Measurements from ENCODE around the gene CNTN1. TPM values are rescaled to one million over a fixed set of nuclear protein-coding genes. Genes with fewer than 3 reads are reported as not detected.

The CNTN1 gene
- total RNA-seq, 4 donors from 2014 or later, result 18.0 to 32.1 (median 23.8) TPM

DNA sequence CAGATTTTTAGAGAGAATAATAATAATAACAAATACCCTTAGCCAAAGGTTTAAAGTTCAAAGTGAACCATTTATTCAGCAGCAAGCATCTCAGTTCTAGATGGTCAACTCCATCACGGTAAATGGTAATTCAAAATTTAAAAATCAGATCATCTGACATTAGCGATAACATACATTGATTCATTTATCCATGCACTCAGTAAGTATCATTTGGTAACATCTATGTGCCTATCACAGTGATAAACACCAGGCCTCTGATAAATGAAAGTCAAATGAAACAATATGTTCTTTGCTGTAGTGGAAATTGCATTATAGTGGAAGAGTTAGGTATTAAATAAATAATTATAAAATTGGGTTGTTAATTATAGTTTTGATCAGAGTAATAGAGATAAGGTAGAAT, 108.8 kb downstream of the CNTN1 start:
- 95 to 97% methylated on average over 2 of the region's 2 CpGs for WGBS, 2 donors
- no peak for DNase-seq (ENCODE audit: low spot score in 2 of 2)
- Histone ChIP-seq H3K27ac (no peak overlapping the region), H3K4me3 (no peak overlapping the region), H3K36me3 (no peaks in the 10 kb centered on the region), H3K27me3 (no peaks in the 10 kb centered on the region), H3K9me3 (no peaks in the 10 kb centered on the region), H3K4me1 (peaks cover 0 to 16% (median 0%) of the 10 kb centered on the region in 4 donors)
- TF ChIP-seq, protein P1, sequence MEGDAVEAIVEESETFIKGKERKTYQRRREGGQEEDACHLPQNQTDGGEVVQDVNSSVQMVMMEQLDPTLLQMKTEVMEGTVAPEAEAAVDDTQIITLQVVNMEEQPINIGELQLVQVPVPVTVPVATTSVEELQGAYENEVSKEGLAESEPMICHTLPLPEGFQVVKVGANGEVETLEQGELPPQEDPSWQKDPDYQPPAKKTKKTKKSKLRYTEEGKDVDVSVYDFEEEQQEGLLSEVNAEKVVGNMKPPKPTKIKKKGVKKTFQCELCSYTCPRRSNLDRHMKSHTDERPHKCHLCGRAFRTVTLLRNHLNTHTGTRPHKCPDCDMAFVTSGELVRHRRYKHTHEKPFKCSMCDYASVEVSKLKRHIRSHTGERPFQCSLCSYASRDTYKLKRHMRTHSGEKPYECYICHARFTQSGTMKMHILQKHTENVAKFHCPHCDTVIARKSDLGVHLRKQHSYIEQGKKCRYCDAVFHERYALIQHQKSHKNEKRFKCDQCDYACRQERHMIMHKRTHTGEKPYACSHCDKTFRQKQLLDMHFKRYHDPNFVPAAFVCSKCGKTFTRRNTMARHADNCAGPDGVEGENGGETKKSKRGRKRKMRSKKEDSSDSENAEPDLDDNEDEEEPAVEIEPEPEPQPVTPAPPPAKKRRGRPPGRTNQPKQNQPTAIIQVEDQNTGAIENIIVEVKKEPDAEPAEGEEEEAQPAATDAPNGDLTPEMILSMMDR (IDR thresholded peaks at IDR 0.05), result no peak
- TF ChIP-seq EP300 (IDR thresholded peaks at IDR 0.05), result no peak
- no peak for TF ChIP-seq POLR2A (IDR thresholded peaks at IDR 0.05)

DNA sequence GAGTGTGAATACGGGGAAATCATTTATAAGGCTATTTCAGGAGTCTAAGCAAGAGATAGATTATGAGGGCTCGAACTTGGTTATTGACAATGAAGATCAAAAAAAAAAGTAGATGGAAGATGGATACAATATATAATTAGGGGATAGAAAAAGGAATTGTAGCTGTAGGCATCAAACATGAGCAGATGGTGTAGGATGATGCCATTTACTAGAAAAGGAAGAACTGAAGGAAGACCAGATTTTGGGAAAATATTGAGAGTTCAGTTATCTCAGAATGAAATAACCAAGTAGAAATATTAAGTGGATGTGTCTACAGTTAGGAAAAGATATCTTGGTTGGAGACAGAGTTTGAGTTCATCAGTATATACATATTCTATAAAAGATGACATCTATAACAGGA, 109.6 kb downstream of the CNTN1 start:
- Histone ChIP-seq H3K27ac (no peak overlapping the region), H3K9me3 (no peaks in the 10 kb centered on the region), H3K27me3 (no peaks in the 10 kb centered on the region), H3K36me3 (no peaks in the 10 kb centered on the region), H3K4me3 (no peak overlapping the region), H3K4me1 (peaks cover 0 to 13% (median 0%) of the 10 kb centered on the region in 4 donors)
- TF ChIP-seq EP300 (IDR thresholded peaks at IDR 0.05) (no peak), POLR2A (IDR thresholded peaks at IDR 0.05) (no peak)
- TF ChIP-seq, protein P1 (IDR thresholded peaks at IDR 0.05), result no peak
- 93 to 95% methylated on average over 2 of the region's 2 CpGs for WGBS, 2 donors
- no peak for DNase-seq (ENCODE audit: low spot score in 2 of 2)

DNA sequence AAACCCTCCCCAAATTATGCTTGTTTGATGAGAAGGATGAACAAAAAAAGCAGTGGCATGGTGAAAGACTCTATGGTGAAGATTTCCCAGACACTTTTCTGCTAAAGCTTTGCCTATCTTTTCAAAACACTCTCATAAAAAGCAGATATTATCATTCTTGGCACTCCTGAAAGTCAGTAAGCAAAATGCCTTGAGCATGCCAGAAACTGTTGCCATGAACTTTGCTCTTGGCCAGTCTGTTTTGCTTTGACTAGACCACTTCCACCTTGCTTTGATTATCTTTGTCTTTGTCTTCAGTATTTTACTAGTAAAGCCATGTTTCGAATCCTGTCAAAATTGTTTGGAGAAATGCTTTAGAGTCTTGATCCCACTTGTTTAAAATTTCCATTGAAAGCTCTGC, 110.4 kb downstream of the CNTN1 start:
- no peaks in the 10 kb centered on the region for H3K36me3 ChIP-seq
- no peak overlapping the region for H3K27ac ChIP-seq
- H3K4me1 ChIP-seq, result peaks cover 0 to 13% (median 0%) of the 10 kb centered on the region in 4 donors
- no peaks in the 10 kb centered on the region for H3K27me3 ChIP-seq
- no peak for DNase-seq (ENCODE audit: low spot score in 2 of 2)
- WGBS, 2 donors, result 53 to 55% methylated on average over 1 of the region's 1 CpG
- H3K4me3 ChIP-seq, result no peak overlapping the region
- H3K9me3 ChIP-seq, result no peaks in the 10 kb centered on the region
- TF ChIP-seq POLR2A (IDR thresholded peaks at IDR 0.05), result no peak
- TF ChIP-seq EP300 (IDR thresholded peaks at IDR 0.05), result no peak
- TF ChIP-seq, protein P1 (IDR thresholded peaks at IDR 0.05), result no peak

GRCh38 chr12:40819436-40820108, 127.3 kb downstream of the CNTN1 start:
- Histone ChIP-seq H3K4me1 (peaks cover 0 to 4% (median 0%) of the 10 kb centered on the region in 4 donors), H3K27ac (no peak overlapping the region), H3K27me3 (no peaks in the 10 kb centered on the region), H3K36me3 (no peaks in the 10 kb centered on the region), H3K4me3 (no peak overlapping the region), H3K9me3 (peaks cover 0 to 13% (median 0%) of the 10 kb centered on the region in 4 donors)
- no peak for TF ChIP-seq EP300 (IDR thresholded peaks at IDR 0.05)
- TF ChIP-seq, protein P1 (IDR thresholded peaks at IDR 0.05), result no peak
- TF ChIP-seq POLR2A (IDR thresholded peaks at IDR 0.05), result no peak
- no peak for DNase-seq (ENCODE audit: low spot score in 2 of 2)
- 53 to 64% methylated on average over 10 to 12 of the region's 12 CpGs for WGBS, 2 donors

DNA sequence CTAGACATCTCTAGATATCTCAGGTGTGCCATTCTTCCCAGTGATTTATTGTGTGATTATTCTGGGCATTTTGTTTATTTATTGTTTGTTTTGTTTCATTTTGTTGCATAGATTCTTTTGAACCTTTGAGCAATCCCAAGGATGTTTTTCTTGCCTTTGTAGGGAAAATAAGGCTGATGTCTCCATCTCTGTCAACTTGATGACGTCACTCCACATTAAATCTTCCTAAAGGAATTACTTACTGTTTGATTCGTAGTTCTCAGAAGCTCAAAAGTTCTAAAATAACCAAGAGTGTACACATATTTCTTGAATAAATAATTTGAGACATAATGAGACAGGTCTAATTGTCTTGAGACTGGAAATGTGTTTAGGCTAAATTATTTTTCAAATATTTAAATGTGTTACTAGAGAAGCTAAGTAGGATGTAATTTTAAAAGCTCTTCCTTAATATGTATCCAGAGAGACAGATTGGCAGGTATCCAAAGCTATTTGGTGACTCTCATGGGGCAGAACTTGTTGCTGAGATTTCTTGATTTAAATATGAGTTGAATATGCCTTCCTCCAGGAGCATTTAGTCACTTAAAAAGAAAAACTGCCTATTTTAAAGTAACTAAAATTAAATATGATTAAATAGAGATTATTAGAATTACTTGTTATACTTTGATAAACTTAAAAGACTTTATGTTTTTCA, 128.7 kb downstream of the CNTN1 start:
- H3K4me1 ChIP-seq, result peaks cover 0 to 4% (median 0%) of the 10 kb centered on the region in 4 donors
- 29 to 39% methylated on average over 2 of the region's 2 CpGs for WGBS, 2 donors
- no peak overlapping the region for H3K4me3 ChIP-seq
- DNase-seq (ENCODE audit: low spot score in 2 of 2), result no peak
- no peak overlapping the region for H3K27ac ChIP-seq
- H3K27me3 ChIP-seq, result no peaks in the 10 kb centered on the region
- TF ChIP-seq POLR2A (IDR thresholded peaks at IDR 0.05), result no peak
- TF ChIP-seq EP300 (IDR thresholded peaks at IDR 0.05), result no peak
- TF ChIP-seq, protein P1 (IDR thresholded peaks at IDR 0.05), result no peak
- H3K36me3 ChIP-seq, result no peaks in the 10 kb centered on the region
- peaks cover 0 to 13% (median 0%) of the 10 kb centered on the region in 4 donors for H3K9me3 ChIP-seq
